OCI-LY7 (cell line): Measurements from ENCODE around the gene PRKAB1. TPM values are rescaled to one million over a fixed set of nuclear protein-coding genes. Genes with fewer than 3 reads are reported as not detected.

ENCODE experiments used
- BruUV-seq: library from RNA; stranded (reverse); fragments of 400-500 nt; replicated peaks from 2 replicates; lab custom pipeline; 2021; lab: Mats Ljungman, UMichigan
- CTCF ChIA-PET: fragments of 300-600 bp; sonication (Branson Sonifier 250); formaldehyde crosslinking; loops from one replicate; lab custom pipeline; 2022; ENCODE audit warnings: antibody characterized with exemption; ENCODE audit not compliant: unreplicated experiment; lab: Charles Lee
- POLR2A ChIA-PET: fragments of 300-600 bp; sonication (Branson Sonifier 250); formaldehyde crosslinking; loops from one replicate; lab custom pipeline; 2022; ENCODE audit warnings: antibody characterized with exemption; lab: Charles Lee
- DNase-seq: peaks from one replicate; pipeline ENCODE4 v3.0.0-alpha.2; 2015; ENCODE audit warnings: low spot score
- H2AFZ ChIP-seq: fragments of 200-600 bp; sonication (generic), shearing (Covaris generic); 2 replicates; pipeline ENCODE4 v1.6.1; 2014; ENCODE audit warnings: mild to moderate bottlenecking, antibody characterized with exemption, low read length, moderate library complexity
- H3K27ac ChIP-seq: fragments of 200-600 bp; sonication (generic); 2 replicates; pipeline ENCODE4 v1.5.1; 2014; ENCODE audit warnings: mixed run types, low read depth, mild to moderate bottlenecking, moderate library complexity, low read length, inconsistent platforms; ENCODE audit not compliant: poor library complexity, severe bottlenecking
- H3K36me3 ChIP-seq: fragments of 200-600 bp; sonication (generic); 2 replicates; pipeline ENCODE4 v1.6.1; 2014; ENCODE audit warnings: mild to moderate bottlenecking, antibody characterized with exemption, low read length, moderate library complexity, mixed read lengths; ENCODE audit not compliant: insufficient read depth
- H3K4me1 ChIP-seq: fragments of 200-600 bp; sonication (generic); 2 replicates; pipeline ENCODE4 v1.5.1; 2014; ENCODE audit warnings: mild to moderate bottlenecking, low read length; ENCODE audit not compliant: insufficient read depth, poor library complexity, severe bottlenecking
- H3K4me2 ChIP-seq: fragments of 200-600 bp; sonication (generic); 2 replicates; pipeline ENCODE4 v1.6.1; 2014; ENCODE audit warnings: mild to moderate bottlenecking, low read length
- H3K4me3 ChIP-seq: fragments of 200-600 bp; sonication (generic); 2 replicates; pipeline ENCODE4 v1.5.1; 2014; ENCODE audit warnings: mild to moderate bottlenecking, low read depth, low read length; ENCODE audit not compliant: poor library complexity, severe bottlenecking
- H3K79me2 ChIP-seq: fragments of 200-600 bp; sonication (generic); 2 replicates; pipeline ENCODE4 v1.6.1; 2016; ENCODE audit warnings: low read depth, mild to moderate bottlenecking, low read length, moderate library complexity, mixed read lengths; ENCODE audit not compliant: insufficient read depth
- H3K9me2 ChIP-seq: fragments of 200-600 bp; sonication (generic); 2 replicates; pipeline ENCODE4 v1.6.1; 2016; ENCODE audit warnings: mild to moderate bottlenecking, low read length, mixed read lengths; ENCODE audit not compliant: insufficient read depth
- H3K9me3 ChIP-seq: fragments of 200-600 bp; sonication (generic); 2 replicates; pipeline ENCODE4 v1.6.1; 2014; ENCODE audit warnings: mild to moderate bottlenecking, mixed run types, low read length, mixed read lengths
- H4K20me1 ChIP-seq: fragments of 200-600 bp; sonication (generic); 2 replicates; pipeline ENCODE4 v1.6.1; 2014; ENCODE audit warnings: mild to moderate bottlenecking, antibody characterized with exemption, low read length, moderate library complexity, mixed read lengths; ENCODE audit not compliant: insufficient read depth
- CTCF ChIP-seq: fragments of 200-600 bp; sonication (generic); conservative IDR thresholded peaks from 2 replicates; pipeline ENCODE4 v1.5.1; 2014; ENCODE audit warnings: mild to moderate bottlenecking, antibody characterized with exemption, low read length, moderate library complexity, mixed read lengths
- EZH2phosphoT487 ChIP-seq: fragments of 200-600 bp; sonication (generic); IDR thresholded peaks from 2 replicates; pipeline ENCODE4 v1.6.1; 2018; ENCODE audit warnings: low read depth, borderline replicate concordance, mild to moderate bottlenecking, mixed run types, antibody characterized with exemption, low read length, moderate library complexity, mixed read lengths
- intact Hi-C: fragments of 100-400 bp; cut with micrococcal nuclease; formaldehyde crosslinking; loops from one replicate; pipeline ENCODE4 v1.10.0; 2022; ENCODE audit not compliant: unreplicated experiment
- microRNA-seq: library from miRNA; unstranded; fragments of <30 nt; microRNA quantifications from one replicate; pipeline ENCODE4 v1.2.0, GENCODE V29; 2022; ENCODE audit warnings: borderline replicate concordance
- small RNA-seq: library from RNA; depleted of rRNA; stranded (forward); fragments of <200 nt; gene quantifications from one replicate; pipeline ENCODE3, GENCODE V24; 2014
- total RNA-seq, 2 experiments: library from RNA; depleted of rRNA in 1 of 2; stranded (reverse); fragments of >200 nt in 1 of 2; shearing (Covaris generic) in 1 of 2; gene quantifications; 2 replicates each; pipeline ENCODE4 v1.2.3, GENCODE V29; 2014 to 2022

PRKAB1 gene
- total RNA-seq, 2 experiments from 2014 or later, result 32.4 to 45.1 TPM

DNA sequence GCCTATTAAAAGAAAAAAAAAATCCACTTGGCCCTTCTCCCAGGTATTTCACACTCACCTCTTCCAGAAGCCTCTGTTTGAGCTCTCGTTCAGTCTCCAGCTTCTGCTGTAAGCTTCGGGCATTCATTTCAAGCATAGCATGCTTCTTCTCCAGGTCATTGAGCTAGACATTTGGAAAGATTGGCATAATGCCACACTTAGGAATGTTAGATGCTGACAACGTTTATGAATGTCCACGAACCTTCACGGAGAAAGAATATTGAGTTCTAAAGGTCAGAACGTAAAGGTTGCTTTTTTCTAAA lies 60.5 kb downstream of the PRKAB1 start:
- H3K4me2 ChIP-seq, result no peak overlapping the region
- no peaks in the 10 kb centered on the region for H3K9me3 ChIP-seq
- H2AFZ ChIP-seq, result no peak overlapping the region
- peaks cover 11% of the 10 kb centered on the region for H3K4me1 ChIP-seq
- peaks cover 62% of the 10 kb centered on the region for H3K36me3 ChIP-seq
- no peaks in the 10 kb centered on the region for H3K9me2 ChIP-seq
- BruUV-seq, result no TSS peak
- no peaks in the 10 kb centered on the region for H4K20me1 ChIP-seq
- H3K4me3 ChIP-seq, result no peak overlapping the region
- DNase-seq, result no peak
- CTCF ChIA-PET, result no interaction called here
- POLR2A ChIA-PET, result interaction anchor here (0.7 to 0.9 kb wide), 2 partner anchors 10 to 305 kb away, joined by 3 to 4 read pairs; no protein-coding TSS in a partner anchor
- TF ChIP-seq CTCF (no peak), EZH2phosphoT487 (no peak)
- no peaks in the 10 kb centered on the region for H3K79me2 ChIP-seq
- no peak overlapping the region for H3K27ac ChIP-seq
- intact Hi-C loops, result no loop called here

DNA sequence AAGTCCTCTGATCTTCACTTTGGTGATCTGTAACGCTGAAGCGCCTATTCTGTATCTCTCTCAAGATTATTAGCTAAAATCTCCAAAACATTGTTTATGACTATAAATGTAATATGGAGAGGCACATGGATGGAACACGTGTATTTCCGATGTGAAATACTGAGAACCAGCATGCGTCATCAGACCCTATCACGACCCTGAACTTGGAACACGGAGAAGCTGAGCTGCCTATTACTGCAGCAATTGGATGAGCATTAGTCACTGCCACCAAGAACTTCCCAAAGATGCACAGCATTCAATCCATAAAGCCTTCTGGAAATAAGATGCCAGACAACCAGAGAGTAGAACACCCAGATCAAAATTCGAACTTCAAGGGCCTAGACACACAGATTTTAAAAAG lies 61.9 kb downstream of the PRKAB1 start:
- no peak for TF ChIP-seq EZH2phosphoT487
- TF ChIP-seq CTCF, result no peak
- CTCF ChIA-PET, result no interaction called here
- Histone ChIP-seq H4K20me1 (no peaks in the 10 kb centered on the region), H3K9me2 (no peaks in the 10 kb centered on the region), H3K4me2 (no peak overlapping the region), H2AFZ (no peak overlapping the region), H3K27ac (no peak overlapping the region), H3K4me3 (no peak overlapping the region), H3K79me2 (no peaks in the 10 kb centered on the region), H3K4me1 (peaks cover 11% of the 10 kb centered on the region), H3K36me3 (peaks cover 77% of the 10 kb centered on the region), H3K9me3 (no peaks in the 10 kb centered on the region)
- intact Hi-C loops, result no loop called here
- TSS peak; percentile 5 for BruUV-seq
- DNase-seq, result no peak
- POLR2A ChIA-PET, result no interaction called here

- H3K4me2 ChIP-seq, result no peak overlapping the region
- no TSS peak for BruUV-seq
- no peak overlapping the region for H3K27ac ChIP-seq
- H3K4me3 ChIP-seq, result no peak overlapping the region
- peaks cover 81% of the 10 kb centered on the region for H3K36me3 ChIP-seq
- H3K9me2 ChIP-seq, result no peaks in the 10 kb centered on the region
- H2AFZ ChIP-seq, result no peak overlapping the region
- TF ChIP-seq CTCF (no peak), EZH2phosphoT487 (no peak)
- peaks cover 11% of the 10 kb centered on the region for H3K4me1 ChIP-seq
- ChIA-PET POLR2A (no interaction called here), CTCF (no interaction called here)
- no peaks in the 10 kb centered on the region for H3K79me2 ChIP-seq
- no peaks in the 10 kb centered on the region for H4K20me1 ChIP-seq
- DNase-seq, result no peak
- intact Hi-C loops, result no loop called here
- no peaks in the 10 kb centered on the region for H3K9me3 ChIP-seq
These were observed 62.4 kb downstream of the PRKAB1 start for GRCh38 chr12:119730381-119730780.

Small RNAs within 50 kb of the gene (microRNA-seq; reads per million reads assigned to microRNA genes)
- not detected for gene MIR1178

Small RNAs within 50 kb of the gene (small RNA-seq; reads per million reads assigned to genes)
- not detected for gene RN7SKP197

Other genes starting within 250 kb of the PRKAB1 start
- not detected in 2 replicates for gene TMEM233, start 74.4 kb upstream of the PRKAB1 start, total RNA-seq (2014; rRNA removed; shearing (Covaris generic))
- gene TMEM233, start 74.4 kb upstream of the PRKAB1 start, total RNA-seq (2022), result not detected in 2 replicates
- 33.4 and 74.4 TPM in 2 replicates for gene CIT, start 209.2 kb downstream of the PRKAB1 start, total RNA-seq (2014; rRNA removed; shearing (Covaris generic))
- 90.1 and 117 TPM in 2 replicates for gene CIT, start 209.2 kb downstream of the PRKAB1 start, total RNA-seq (2022)